GM18499 (cell line): ENCODE measurements around the gene PRMT5.
"Not testable (repeated sequence)": the region's sequence is repeated elsewhere in the genome, so short reads cannot be mapped to it uniquely, and the experiment has no call there.

Experiments used
- ATAC-seq: cut with Tn5 transposase; IDR thresholded peaks from one replicate; pipeline ENCODE4 v1.9.1; 2021; ENCODE audit warnings: moderate number of reproducible peaks; ENCODE audit not compliant: insufficient read depth, unreplicated experiment

Gene PRMT5

GRCh38 chr14:22939684-22940083 lies 10.5 kb upstream of the PRMT5 start:
- ATAC-seq = no peak

- no peak for ATAC-seq
Observed at GRCh38 chr14:22935156-22935555, 6.0 kb upstream of the PRMT5 start.

- no peak for ATAC-seq
Observed at GRCh38 chr14:22932146-22932545, 3.0 kb upstream of the PRMT5 start.

- no peak for ATAC-seq
Observed at GRCh38 chr14:22929961-22930364, 787 bp upstream of the PRMT5 start.

GRCh38 chr14:22928237-22929103 lies 706 bp downstream of the PRMT5 start:
- ATAC-seq = no peak

- no peak for ATAC-seq
Observed at GRCh38 chr14:22926316-22926715, 2.9 kb downstream of the PRMT5 start.

- ATAC-seq = no peak
Observed at GRCh38 chr14:22925513-22925912, 3.7 kb downstream of the PRMT5 start.

- ATAC-seq = no peak
Observed at GRCh38 chr14:22923746-22924145, 5.4 kb downstream of the PRMT5 start.

- no peak for ATAC-seq
Observed at GRCh38 chr14:22922294-22922693, 6.9 kb downstream of the PRMT5 start.

- no peak for ATAC-seq
Observed at GRCh38 chr14:22920697-22921096, 8.5 kb downstream of the PRMT5 start.

- ATAC-seq = no peak
Observed at GRCh38 chr14:22919601-22919921, 9.6 kb downstream of the PRMT5 start.

GRCh38 chr14:22918804-22919600 lies 10.2 kb downstream of the PRMT5 start, which contains the start of gene RBM23:
TSS of gene RBM23 (minus strand) at chr14:22919149.
- peak; percentile 79 for ATAC-seq

- no peak for ATAC-seq
Observed at GRCh38 chr14:22915886-22916521, 13.2 kb downstream of the PRMT5 start.

- ATAC-seq = not testable (repeated sequence)
Observed at GRCh38 chr14:22914836-22915235, 14.3 kb downstream of the PRMT5 start.

- no peak for ATAC-seq
Observed at GRCh38 chr14:22910916-22911315, 18.3 kb downstream of the PRMT5 start.

GRCh38 chr14:22908601-22909000 lies 20.6 kb downstream of the PRMT5 start:
- ATAC-seq = no peak

- ATAC-seq = no peak
Observed at GRCh38 chr14:22907429-22907828, 21.7 kb downstream of the PRMT5 start.

GRCh38 chr14:22906073-22906472 lies 23.1 kb downstream of the PRMT5 start:
- no peak for ATAC-seq

- ATAC-seq = no peak
Observed at GRCh38 chr14:22905627-22906026, 23.5 kb downstream of the PRMT5 start.

GRCh38 chr14:22903742-22904087 lies 25.5 kb downstream of the PRMT5 start:
- no peak for ATAC-seq

GRCh38 chr14:22901799-22902198 lies 27.4 kb downstream of the PRMT5 start:
- ATAC-seq = no peak
